NCI-H187 (cell line): ENCODE data around the gene AKR1C8.

Experiments used
- DNase-seq, 2 experiments: peaks; one replicate each; lab custom pipeline; 2025; lab: John Stamatoyannopoulos, UW

The AKR1C8 gene

DNA sequence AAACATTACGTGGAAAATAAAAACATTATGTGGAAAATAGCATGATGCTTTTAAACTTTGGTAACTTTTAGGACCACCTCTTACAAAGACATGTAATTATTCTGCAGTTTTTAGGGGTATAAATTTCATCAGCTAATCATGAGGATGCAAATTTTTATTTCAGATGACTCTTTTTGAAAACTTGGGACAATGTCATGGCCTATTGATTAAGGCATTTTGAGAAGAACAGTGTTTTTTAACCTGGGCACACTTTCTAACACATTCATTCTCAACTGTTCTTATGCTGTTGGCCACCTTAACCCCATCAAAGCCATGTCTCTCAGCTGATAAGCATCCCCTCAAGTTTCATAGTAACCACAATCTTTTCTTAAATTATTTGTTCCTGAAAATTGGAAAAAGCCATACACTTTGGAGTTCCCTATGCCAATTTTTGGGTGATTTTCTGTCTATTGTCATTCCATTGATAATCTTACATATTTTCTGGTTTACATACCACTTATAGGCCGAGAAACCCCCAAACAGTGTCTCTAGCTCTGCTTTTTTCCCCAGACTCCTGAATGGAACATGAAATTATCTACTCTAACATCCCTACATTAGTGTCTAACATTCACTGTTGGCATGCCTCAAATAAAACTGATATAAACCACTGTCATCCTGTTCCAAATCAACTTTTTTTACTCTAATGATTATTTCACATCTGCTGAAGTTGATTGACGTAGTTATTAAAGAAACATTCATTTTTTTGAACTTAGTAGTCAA lies 76.1 kb downstream of the AKR1C8 start:
- no peak for DNase-seq

DNA sequence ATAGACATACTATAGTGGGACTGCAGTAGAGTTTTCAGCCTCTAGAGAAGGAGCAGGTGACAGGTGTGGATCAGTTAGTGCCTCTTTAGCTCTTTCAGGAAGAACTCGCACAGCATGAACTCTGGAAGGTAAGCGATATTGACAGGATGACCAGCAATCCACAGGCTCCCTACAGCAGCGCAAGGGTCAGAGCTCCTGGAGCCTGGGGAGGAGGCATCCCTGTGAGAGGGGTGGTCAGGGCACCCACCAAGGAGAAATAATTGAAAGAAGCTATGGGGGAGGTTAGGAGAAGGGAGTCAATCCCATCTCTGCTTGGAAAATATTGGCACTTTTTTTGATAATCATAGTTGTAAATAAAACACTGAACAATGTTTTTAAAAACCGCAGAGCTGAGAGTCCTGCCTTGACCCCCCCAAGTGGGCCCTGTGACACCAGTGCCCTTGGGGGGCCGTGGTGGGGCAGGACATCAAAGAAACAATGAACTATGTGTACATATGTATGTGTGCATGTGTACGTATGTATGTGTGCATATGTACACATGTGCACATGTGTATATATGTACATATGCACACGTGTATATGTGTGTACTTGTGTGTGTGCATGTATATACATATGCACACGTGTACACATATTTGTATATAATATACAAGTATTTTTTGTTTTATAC lies 77.0 kb downstream of the AKR1C8 start:
- no peak for DNase-seq

- DNase-seq, result no peak
Measured at GRCh38 chr10:5106553-5106952, 78.4 kb downstream of the AKR1C8 start.

DNA sequence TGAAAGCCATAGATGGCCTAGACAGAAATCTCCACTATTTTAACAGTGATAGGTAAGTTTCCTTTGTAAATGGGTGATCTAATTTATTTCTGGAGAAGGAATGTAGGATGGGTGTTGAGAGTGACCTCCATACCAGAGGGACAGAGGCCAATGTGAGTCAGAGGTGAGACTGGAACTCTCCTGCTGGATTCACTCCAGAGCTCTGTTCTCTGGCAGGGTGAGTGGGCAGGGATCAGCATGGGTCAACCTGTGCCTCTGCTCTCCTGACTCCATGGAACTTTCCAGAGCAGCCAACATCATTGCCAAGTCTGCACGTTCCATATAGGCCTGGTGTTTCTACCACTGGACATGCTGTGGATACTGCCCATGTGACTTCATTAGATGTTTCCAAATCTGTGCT lies 79.3 kb downstream of the AKR1C8 start:
- no peak for DNase-seq
